Activated CD4-positive, alpha-beta memory T cell treated with anti-CD3 and anti-CD28 coated beads for 36 hours (primary cell): Measurements from ENCODE around the gene CLEC17A. TPM values are rescaled to one million over a fixed set of nuclear protein-coding genes. Genes with fewer than 3 reads are reported as not detected.
"Not testable (repeated sequence)": the region's sequence is repeated elsewhere in the genome, so short reads cannot be mapped to it uniquely, and the experiment has no call there.

Source experiments
- CTCF ChIA-PET: fragments of 350-600 bp; sonication (Branson Sonifier 250); formaldehyde crosslinking; loops from one replicate; lab custom pipeline; 2021; ENCODE audit warnings: antibody characterized with exemption, inconsistent platforms; lab: Charles Lee
- POLR2A ChIA-PET: fragments of 350-600 bp; sonication (Branson Sonifier 250); formaldehyde crosslinking; loops from one replicate; lab custom pipeline; 2021; ENCODE audit warnings: antibody characterized with exemption; lab: Charles Lee
- DNase-seq: peaks from one replicate; pipeline ENCODE4 v3.0.0-alpha.2; 2020
- H3K27ac Mint-ChIP-seq: one replicate; pipeline ENCODE4 v1.8.0; 2021; ENCODE audit warnings: mixed read lengths
- H3K27me3 Mint-ChIP-seq: one replicate; pipeline ENCODE4 v1.8.0; 2021; ENCODE audit warnings: mixed read lengths
- H3K36me3 Mint-ChIP-seq: one replicate; pipeline ENCODE4 v1.8.0; 2021; ENCODE audit warnings: mixed read lengths
- H3K4me1 Mint-ChIP-seq: one replicate; pipeline ENCODE4 v1.8.0; 2021; ENCODE audit warnings: low read depth, mixed read lengths
- H3K4me3 Mint-ChIP-seq: one replicate; pipeline ENCODE4 v1.8.0; 2021; ENCODE audit warnings: mild to moderate bottlenecking, mixed read lengths
- H3K9me3 Mint-ChIP-seq: one replicate; pipeline ENCODE4 v1.8.0; 2021; ENCODE audit warnings: mixed read lengths
- intact Hi-C: fragments of 100-400 bp; cut with micrococcal nuclease; formaldehyde crosslinking; loops from one replicate; pipeline ENCODE4 v1.15.1; 2023
- total RNA-seq, 2 experiments: library from RNA; stranded (reverse); gene quantifications; one replicate each; pipeline ENCODE4 v1.2.3, GENCODE V29; 2021

The CLEC17A gene
- total RNA-seq, 2 experiments from 2014 or later, result 0.33 to 0.85 TPM

DNA sequence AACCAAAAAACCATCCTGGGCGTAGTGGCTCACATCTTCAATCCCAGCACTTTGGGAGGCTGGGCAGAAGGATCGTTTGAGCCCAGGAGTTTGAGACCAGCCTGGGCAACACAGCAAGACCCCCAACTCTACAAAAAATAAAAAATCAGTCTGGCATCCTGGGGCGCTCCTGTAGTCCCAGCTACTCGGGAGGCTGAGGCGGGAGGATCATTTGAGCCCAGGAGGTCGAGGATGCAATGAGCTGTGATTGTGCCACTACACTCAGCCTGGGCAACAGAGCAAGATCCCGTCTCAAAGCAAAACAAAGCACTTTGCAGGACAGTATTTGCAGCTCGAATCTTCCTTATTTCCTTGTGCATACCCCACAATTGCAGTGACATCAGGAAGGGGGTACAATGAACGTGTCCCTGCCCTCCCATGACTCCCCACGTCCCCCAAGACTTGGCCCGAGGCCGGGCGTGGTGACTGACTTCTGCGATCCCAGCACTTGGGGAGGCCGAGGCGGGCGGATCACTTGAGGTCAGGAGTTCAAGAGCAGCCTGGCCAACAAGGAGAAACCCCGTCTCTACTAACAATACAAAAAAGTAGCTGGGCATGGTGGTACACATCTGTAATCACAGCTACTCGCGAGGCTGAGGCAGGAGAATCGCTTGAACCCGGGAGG is 11.9 kb upstream of the CLEC17A start:
- ChIA-PET CTCF (interaction anchor here (1.2 to 11.8 kb wide), 6 partner anchors 9 to 317 kb away, joined by 3 to 565 read pairs (median 6); partner anchors contain the start of gene ZNF333), POLR2A (interaction anchor here (1.4 to 1.5 kb wide), 2 partner anchors 14 to 119 kb away, joined by 5 to 6 read pairs; partner anchors contain the start of gene ZNF333)
- intact Hi-C loops, result loop anchor here (10.0 kb wide), 1 partner anchor 214 kb away; no protein-coding TSS in a partner anchor
- H3K4me3 Mint-ChIP-seq, result peak overlapping the region; percentile 98
- H3K36me3 Mint-ChIP-seq, result peaks cover 12% of the 10 kb centered on the region
- no peaks in the 10 kb centered on the region for H3K27me3 Mint-ChIP-seq
- peaks cover 33% of the 10 kb centered on the region for H3K4me1 Mint-ChIP-seq
- no peaks in the 10 kb centered on the region for H3K9me3 Mint-ChIP-seq
- no peak for DNase-seq
- H3K27ac Mint-ChIP-seq, result peak overlapping the region; percentile 13

DNA sequence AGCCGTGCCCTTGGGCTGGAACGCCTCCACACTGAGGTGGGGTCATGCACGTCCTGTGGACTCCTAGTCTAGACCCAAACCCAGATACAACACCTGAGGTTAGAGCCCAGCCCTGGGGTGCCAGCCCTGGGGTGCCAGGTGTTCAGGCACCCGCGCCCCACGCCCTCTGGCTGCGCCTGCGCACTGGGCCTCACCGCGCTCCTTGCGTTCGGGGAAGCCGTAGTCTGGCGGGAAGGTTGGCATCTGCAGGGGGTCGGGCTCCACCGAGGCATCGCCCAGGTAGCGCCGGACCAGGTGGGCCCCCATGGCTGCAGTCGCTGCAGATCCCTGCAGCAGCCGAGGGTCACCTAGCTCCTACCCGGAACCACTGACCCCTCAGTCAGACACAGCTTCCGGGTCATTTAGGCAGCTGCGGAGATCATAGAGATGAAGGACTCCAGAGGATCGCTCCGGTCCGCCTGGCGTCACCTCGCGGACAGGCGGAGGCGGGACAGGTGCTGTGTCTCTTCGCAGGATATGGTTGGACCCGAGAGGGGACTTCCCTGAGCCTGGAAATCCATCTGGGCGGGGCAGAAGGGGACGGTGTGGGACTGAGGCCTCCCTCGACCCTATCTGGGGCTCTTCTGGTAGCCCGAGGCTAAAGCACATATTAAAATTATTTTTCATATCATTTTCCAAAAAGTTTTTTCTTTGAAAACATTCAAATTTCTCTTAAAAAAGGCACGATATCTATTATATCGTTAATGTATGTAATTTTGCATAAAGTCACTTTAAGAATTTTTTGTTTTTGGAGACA is 11.0 kb upstream of the CLEC17A start, which contains the start of gene NDUFB7:
Gene NDUFB7, minus strand, starts transcription at position 372 of the 796 bp plus-strand sequence. Its CDS starts 66 bp downstream, at position 306.
- peak; percentile 95 for DNase-seq
- H3K27ac Mint-ChIP-seq, result peak within 1 kb of the TSS; percentile 85
- no peaks in the 10 kb centered on the region for H3K9me3 Mint-ChIP-seq
- H3K4me1 Mint-ChIP-seq, result peaks cover 33% of the 10 kb centered on the region
- H3K36me3 Mint-ChIP-seq, result peaks cover 9% of the 10 kb centered on the region
- H3K4me3 Mint-ChIP-seq, result peak within 1 kb of the TSS; percentile 98
- no peaks in the 10 kb centered on the region for H3K27me3 Mint-ChIP-seq
- ChIA-PET CTCF (interaction anchor here (0.6 to 11.8 kb wide), 9 partner anchors 9 to 316 kb away, joined by 3 to 565 read pairs (median 5); partner anchors contain the start of gene ZNF333), POLR2A (interaction anchor here (1.4 to 1.5 kb wide), 2 partner anchors 15 to 118 kb away, joined by 5 to 6 read pairs; partner anchors contain the start of gene ZNF333)
- intact Hi-C loops, result loop anchor here (1.0 to 10.0 kb wide), 3 partner anchors 117 to 317 kb away; no protein-coding TSS in a partner anchor

DNA sequence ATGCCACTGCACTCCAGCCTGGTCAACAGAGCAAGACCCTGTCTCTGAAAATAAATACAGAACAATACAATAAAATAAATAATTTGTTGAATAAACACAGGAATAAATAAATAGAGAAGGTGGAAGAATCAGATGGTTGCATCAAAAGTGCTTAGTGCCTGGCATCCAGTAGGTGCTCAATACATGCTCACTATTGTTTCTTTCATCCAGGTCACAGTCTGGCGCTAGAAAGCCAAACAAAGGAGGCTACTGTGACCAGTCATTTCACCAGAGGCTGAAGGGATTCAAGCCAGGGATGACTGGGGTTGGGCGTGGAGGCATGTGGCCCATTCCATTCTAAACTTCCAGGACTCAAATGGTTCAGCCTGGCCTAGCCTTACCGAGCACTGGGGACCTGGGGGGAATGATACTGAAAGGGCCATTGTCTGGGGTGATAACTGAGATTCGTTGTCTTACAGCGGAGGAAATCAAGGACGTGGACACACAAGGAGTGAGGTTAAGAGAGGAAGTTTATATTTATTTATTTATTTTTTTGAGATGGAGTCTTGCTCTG is 7.4 kb upstream of the CLEC17A start:
- ChIA-PET POLR2A (interaction anchor here (2.2 kb wide), 1 partner anchor 111 kb away, joined by 12 read pairs; no protein-coding TSS in a partner anchor), CTCF (interaction anchor here (11.8 kb wide), 1 partner anchor 113 kb away, joined by 565 read pairs; the partner anchor contains the start of gene ZNF333)
- no peak for DNase-seq
- H3K27ac Mint-ChIP-seq, result no peak overlapping the region
- intact Hi-C loops, result loop anchor here (10.0 kb wide), 1 partner anchor 209 kb away; no protein-coding TSS in a partner anchor
- peaks cover 3% of the 10 kb centered on the region for H3K36me3 Mint-ChIP-seq
- peaks cover 24% of the 10 kb centered on the region for H3K4me1 Mint-ChIP-seq
- no peaks in the 10 kb centered on the region for H3K9me3 Mint-ChIP-seq
- no peak overlapping the region for H3K4me3 Mint-ChIP-seq
- H3K27me3 Mint-ChIP-seq, result no peaks in the 10 kb centered on the region

DNA sequence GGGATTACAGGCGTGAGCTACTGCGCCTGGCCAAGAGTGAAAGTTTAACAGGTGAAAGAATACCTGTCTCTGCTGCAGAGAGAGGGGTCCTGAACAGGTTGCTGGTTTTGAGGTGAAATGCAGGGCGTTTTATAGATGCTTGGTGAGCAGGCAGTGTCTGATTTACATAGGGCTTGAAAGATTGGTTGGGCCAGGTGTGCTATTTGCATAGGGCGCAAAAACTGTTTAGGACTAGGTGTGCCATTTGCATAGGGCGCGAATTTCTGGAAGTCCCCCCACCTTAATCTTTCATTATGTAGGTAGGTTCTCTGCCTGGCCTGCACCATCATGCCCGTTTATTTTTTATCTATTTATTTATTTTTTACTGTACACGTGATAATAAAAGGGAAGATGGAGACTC is 6.5 kb upstream of the CLEC17A start:
- POLR2A ChIA-PET, result no interaction called here
- CTCF ChIA-PET, result interaction anchor here (11.8 kb wide), 1 partner anchor 112 kb away, joined by 565 read pairs; the partner anchor contains the start of gene ZNF333

DNA sequence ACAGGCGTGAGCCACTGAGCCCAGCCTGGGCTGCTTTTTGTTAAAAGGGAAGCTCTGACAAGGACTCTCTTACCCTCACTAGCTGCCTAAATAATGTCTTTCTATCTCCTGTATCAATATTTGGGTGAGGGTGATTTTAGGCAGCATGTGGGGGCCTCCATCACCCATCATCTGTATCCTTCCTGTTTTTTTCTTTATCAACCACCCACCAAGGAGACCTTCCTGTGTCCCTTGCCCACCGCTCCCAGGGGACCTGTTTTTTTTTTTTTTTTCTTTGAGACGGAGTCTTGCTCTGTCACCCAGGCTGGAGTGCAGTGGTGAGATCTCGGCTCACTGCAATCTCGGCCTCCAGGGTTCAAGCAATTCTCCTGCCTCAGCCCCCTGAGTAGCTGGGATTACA is 5.6 kb upstream of the CLEC17A start:
- H3K27ac Mint-ChIP-seq, result no peak overlapping the region
- CTCF ChIA-PET, result interaction anchor here (11.8 kb wide), 1 partner anchor 111 kb away, joined by 565 read pairs; the partner anchor contains the start of gene ZNF333
- intact Hi-C loops, result loop anchor here (10.0 kb wide), 1 partner anchor 208 kb away; no protein-coding TSS in a partner anchor

More for the DNA sequence above, 6.5 kb upstream of the CLEC17A start:
- Mint-ChIP-seq H3K9me3 (no peaks in the 10 kb centered on the region), H3K4me3 (no peak overlapping the region), H3K27ac (no peak overlapping the region), H3K4me1 (peaks cover 26% of the 10 kb centered on the region), H3K36me3 (peaks cover 2% of the 10 kb centered on the region), H3K27me3 (no peaks in the 10 kb centered on the region)
- intact Hi-C loops, result loop anchor here (10.0 kb wide), 1 partner anchor 208 kb away; no protein-coding TSS in a partner anchor
- DNase-seq, result no peak

DNA sequence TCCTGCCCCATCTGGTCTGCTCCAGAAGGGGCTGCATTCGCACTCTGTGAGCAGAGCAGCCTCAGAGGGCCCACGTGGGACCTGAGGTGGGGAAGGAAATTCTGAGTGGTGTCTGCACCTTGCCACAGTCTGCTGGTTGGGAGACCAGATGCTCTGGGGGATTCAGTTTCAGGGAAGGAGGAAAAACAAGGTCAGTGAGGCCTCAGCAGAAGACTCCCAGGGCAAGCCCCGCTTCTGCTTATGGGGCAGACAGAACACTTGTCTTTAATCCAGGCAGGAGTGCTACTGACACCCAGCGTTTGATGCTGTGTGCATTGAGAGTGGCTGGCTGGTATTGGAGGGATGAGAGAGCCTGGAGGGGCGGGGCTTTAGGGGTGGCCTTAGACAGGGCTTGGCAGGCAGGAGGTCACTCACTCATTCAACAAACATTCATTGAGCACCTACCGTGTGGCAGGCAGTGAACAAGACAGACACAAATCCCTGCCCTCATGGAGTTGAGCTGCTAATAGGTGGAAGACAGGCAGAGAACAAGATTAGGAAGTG is 4.9 kb upstream of the CLEC17A start:
- H3K4me3 Mint-ChIP-seq, result no peak overlapping the region
- no peaks in the 10 kb centered on the region for H3K9me3 Mint-ChIP-seq
- peak; percentile 21 for DNase-seq
- intact Hi-C loops, result loop anchor here (10.0 kb wide), 1 partner anchor 207 kb away; no protein-coding TSS in a partner anchor
- POLR2A ChIA-PET, result interaction anchor here (0.7 kb wide), 1 partner anchor 983 kb away, joined by 6 read pairs; no protein-coding TSS in a partner anchor
- CTCF ChIA-PET, result interaction anchor here (11.8 kb wide), 1 partner anchor 110 kb away, joined by 565 read pairs; the partner anchor contains the start of gene ZNF333
- H3K27ac Mint-ChIP-seq, result no peak overlapping the region
- H3K36me3 Mint-ChIP-seq, result no peaks in the 10 kb centered on the region
- H3K4me1 Mint-ChIP-seq, result peaks cover 26% of the 10 kb centered on the region
- H3K27me3 Mint-ChIP-seq, result no peaks in the 10 kb centered on the region

More for the DNA sequence above, 5.6 kb upstream of the CLEC17A start:
- H3K36me3 Mint-ChIP-seq, result no peaks in the 10 kb centered on the region
- no peaks in the 10 kb centered on the region for H3K9me3 Mint-ChIP-seq
- no peak for DNase-seq
- H3K4me3 Mint-ChIP-seq, result no peak overlapping the region
- POLR2A ChIA-PET, result interaction anchor here (0.7 kb wide), 1 partner anchor 983 kb away, joined by 6 read pairs; no protein-coding TSS in a partner anchor
- no peaks in the 10 kb centered on the region for H3K27me3 Mint-ChIP-seq
- peaks cover 26% of the 10 kb centered on the region for H3K4me1 Mint-ChIP-seq

DNA sequence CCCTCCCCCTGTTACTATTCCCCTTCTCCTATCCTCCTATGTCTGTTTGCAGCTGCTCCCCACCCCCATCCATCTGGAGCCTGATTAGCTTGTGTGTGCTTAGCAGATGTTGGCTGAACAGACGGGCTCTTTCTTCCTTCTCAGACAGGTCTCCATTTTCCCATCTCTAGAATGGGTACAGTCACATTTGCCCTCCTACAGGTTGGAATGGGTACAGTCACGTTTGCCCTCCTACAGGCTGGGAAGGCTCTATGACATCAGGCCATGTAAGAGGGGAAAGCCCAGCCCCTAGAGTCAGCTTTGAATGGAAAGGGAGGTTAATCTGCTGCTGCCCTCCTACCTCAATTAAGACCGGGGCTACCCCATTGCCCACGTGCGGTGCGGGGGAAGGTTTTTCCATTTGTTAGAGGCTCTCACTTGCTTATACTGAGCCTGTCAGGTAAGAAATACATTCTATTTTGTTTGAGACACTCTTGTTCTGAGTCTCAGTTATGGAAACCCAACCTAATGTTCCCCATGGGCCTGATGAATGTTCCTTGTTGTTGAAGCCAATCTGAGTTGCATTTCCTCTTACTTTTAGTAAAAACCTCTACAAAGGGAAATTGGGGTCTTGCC is 2.2 kb upstream of the CLEC17A start:
- Mint-ChIP-seq H3K27me3 (no peaks in the 10 kb centered on the region), H3K4me1 (peaks cover 36% of the 10 kb centered on the region), H3K4me3 (no peak overlapping the region), H3K27ac (peak overlapping the region; percentile 44), H3K9me3 (no peaks in the 10 kb centered on the region), H3K36me3 (no peaks in the 10 kb centered on the region)
- peak; percentile 91 for DNase-seq
- intact Hi-C loops, result no loop called here
- ChIA-PET CTCF (interaction anchor here (0.8 to 11.8 kb wide), 4 partner anchors 9 to 108 kb away, joined by 3 to 565 read pairs (median 4); partner anchors contain the start of genes NDUFB7 and ZNF333), POLR2A (interaction anchor here (0.5 kb wide), 1 partner anchor 11 kb away, joined by 4 read pairs; no protein-coding TSS in a partner anchor)

DNA sequence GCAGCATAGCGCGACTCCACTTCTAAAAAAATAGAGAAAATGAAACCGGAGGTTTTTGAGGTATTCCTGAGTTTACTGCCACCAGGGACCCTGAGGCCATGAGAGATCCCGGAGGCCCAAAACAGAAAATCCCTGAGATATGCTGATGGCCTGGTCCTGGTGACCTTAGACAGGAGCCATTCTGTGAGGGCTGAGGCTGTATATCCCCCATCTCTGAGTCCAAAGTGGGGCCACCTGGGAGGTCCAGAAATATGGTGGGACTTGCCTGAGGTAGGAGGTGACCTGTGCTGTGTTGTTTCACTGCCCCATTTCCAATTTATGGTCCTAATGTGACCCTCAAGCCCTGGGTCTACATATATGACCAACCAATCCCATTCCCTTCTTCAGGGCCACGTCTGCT is 1.5 kb downstream of the CLEC17A start:
- CTCF ChIA-PET, result interaction anchor here (1.8 to 2.4 kb wide), 2 partner anchors 10 to 102 kb away, joined by 6 read pairs; no protein-coding TSS in a partner anchor
- POLR2A ChIA-PET, H3K9me3 Mint-ChIP-seq, intact Hi-C loops, H3K27me3 Mint-ChIP-seq, H3K4me3 Mint-ChIP-seq, H3K27ac Mint-ChIP-seq, H3K36me3 Mint-ChIP-seq, DNase-seq: not testable (repeated sequence)
- peaks cover 42% of the 10 kb centered on the region for H3K4me1 Mint-ChIP-seq

DNA sequence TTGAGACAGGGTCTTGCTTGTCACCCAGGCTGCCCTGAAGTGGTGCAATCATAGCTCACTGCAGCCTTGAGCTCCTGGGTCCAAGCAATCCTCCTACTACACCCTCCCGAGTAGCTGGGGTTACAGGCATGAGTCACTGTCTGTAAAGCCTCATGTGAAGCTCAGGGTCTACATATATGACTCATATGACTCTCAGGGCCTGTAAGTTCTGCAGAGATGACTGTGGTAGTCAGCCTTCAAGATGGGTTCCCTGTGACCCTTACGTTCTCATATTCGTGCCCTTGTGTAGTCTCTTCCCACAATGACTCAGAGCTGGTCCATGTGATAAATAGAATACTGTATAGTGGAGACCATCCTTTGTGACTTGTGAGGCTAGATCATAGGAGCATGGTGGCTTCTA is 2.3 kb downstream of the CLEC17A start:
- intact Hi-C loops, H3K36me3 Mint-ChIP-seq, H3K9me3 Mint-ChIP-seq, H3K27me3 Mint-ChIP-seq, H3K4me3 Mint-ChIP-seq, POLR2A ChIA-PET, H3K27ac Mint-ChIP-seq: not testable (repeated sequence)
- H3K4me1 Mint-ChIP-seq, result peaks cover 42% of the 10 kb centered on the region
- CTCF ChIA-PET, result interaction anchor here (2.4 kb wide), 1 partner anchor 11 kb away, joined by 6 read pairs; no protein-coding TSS in a partner anchor
- DNase-seq, result peak; percentile 79

DNA sequence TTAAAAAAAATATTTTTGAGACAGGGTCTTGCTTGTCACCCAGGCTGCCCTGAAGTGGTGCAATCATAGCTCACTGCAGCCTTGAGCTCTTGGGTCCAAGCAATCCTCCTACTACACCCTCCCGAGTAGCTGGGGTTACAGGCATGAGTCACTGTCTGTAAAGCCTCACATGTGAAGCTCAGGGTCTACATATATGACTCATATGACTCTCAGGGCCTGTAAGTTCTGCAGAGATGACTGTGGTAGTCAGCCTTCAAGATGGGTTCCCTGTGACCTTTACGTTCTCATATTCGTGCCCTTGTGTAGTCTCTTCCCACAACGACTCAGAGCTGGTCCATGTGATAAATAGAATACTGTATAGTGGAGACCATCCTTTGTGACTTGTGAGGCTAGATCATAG is 6.5 kb downstream of the CLEC17A start:
- H3K27me3 Mint-ChIP-seq, H3K9me3 Mint-ChIP-seq, H3K4me3 Mint-ChIP-seq, H3K27ac Mint-ChIP-seq, CTCF ChIA-PET, intact Hi-C loops, POLR2A ChIA-PET, H3K36me3 Mint-ChIP-seq: not testable (repeated sequence)
- DNase-seq, result peak; percentile 51
- peaks cover 19% of the 10 kb centered on the region for H3K4me1 Mint-ChIP-seq
